Smooth muscle cell (in vitro differentiated cells): ENCODE measurements around the gene PDCD7. TPM values are rescaled to one million over a fixed set of nuclear protein-coding genes. Genes with fewer than 3 reads are reported as not detected.
A peak's percentile ranks its signal among the peaks of the same experiment; 100 is the strongest.

ENCODE experiments used
- DNase-seq: peaks from one replicate; lab custom pipeline; 2025; ENCODE audit not compliant: unreplicated experiment; lab: John Stamatoyannopoulos, UW
- H2AFZ ChIP-seq: fragments of 200-600 bp; sonication (generic); 2 replicates; pipeline ENCODE4 v1.6.0; 2016; ENCODE audit warnings: antibody characterized with exemption, low read depth, mild to moderate bottlenecking
- H3F3A ChIP-seq: fragments of 200-600 bp; sonication (generic); 2 replicates; pipeline ENCODE4 v1.6.0; 2017; ENCODE audit warnings: antibody characterized with exemption, low read depth
- H3K27ac ChIP-seq: fragments of 200-600 bp; sonication (generic); 2 replicates; pipeline ENCODE4 v1.5.1; 2016; ENCODE audit warnings: low read depth, mild to moderate bottlenecking
- H3K27me3 ChIP-seq: fragments of 200-600 bp; sonication (generic); 2 replicates; pipeline ENCODE4 v1.6.1; 2016; ENCODE audit warnings: low read depth, mild to moderate bottlenecking
- H3K36me3 ChIP-seq: fragments of 200-600 bp; sonication (generic); 2 replicates; pipeline ENCODE4 v1.5.1; 2016; ENCODE audit warnings: low read depth
- H3K4me1 ChIP-seq: fragments of 200-600 bp; sonication (generic); 2 replicates; pipeline ENCODE4 v1.5.1; 2016; ENCODE audit warnings: low read depth
- H3K4me2 ChIP-seq: fragments of 200-600 bp; sonication (generic); 2 replicates; pipeline ENCODE4 v1.6.0; 2016; ENCODE audit warnings: mild to moderate bottlenecking
- H3K4me3 ChIP-seq: fragments of 200-600 bp; sonication (generic); 2 replicates; pipeline ENCODE4 v1.5.1; 2016; ENCODE audit warnings: mild to moderate bottlenecking
- H3K79me2 ChIP-seq: fragments of 200-600 bp; sonication (generic); 2 replicates; pipeline ENCODE4 v1.6.0; 2016; ENCODE audit warnings: low read depth, mild to moderate bottlenecking
- H3K9ac ChIP-seq: fragments of 200-600 bp; sonication (generic); 2 replicates; pipeline ENCODE4 v1.6.0; 2016; ENCODE audit warnings: low read depth
- H3K9me3 ChIP-seq: fragments of 200-600 bp; sonication (generic); replicated peaks from 2 replicates; pipeline ENCODE4 v1.5.1; 2016; ENCODE audit warnings: low read depth
- H4K20me1 ChIP-seq: fragments of 200-600 bp; sonication (generic); 2 replicates; pipeline ENCODE4 v1.6.0; 2016; ENCODE audit warnings: low read depth
- WGBS: methylation state at CpG from one replicate; pipeline ENCODE4 v1.1.7; 2016; ENCODE audit warnings: low lambda C conversion rate; 5-methylcytosine and 5-hydroxymethylcytosine counted together
- polyA plus RNA-seq: library from polyadenylated mRNA; unstranded; fragments of >200 nt; fragmentation: Nextera tagmentation; extraction: Ambion mirVana; gene quantifications from 2 replicates; pipeline ENCODE4 v1.2.1, GENCODE V29; 2016
- total RNA-seq: library from RNA; depleted of rRNA; stranded (reverse); fragments of >200 nt; gene quantifications from 2 replicates; pipeline ENCODE4 v1.2.3, GENCODE V29; 2014
- TF ChIP-seq, protein P1 (sequence below): fragments of 200-600 bp; sonication (generic); IDR thresholded peaks from 2 replicates; pipeline ENCODE4 v1.5.1; 2017; ENCODE audit warnings: borderline replicate concordance, mild to moderate bottlenecking, antibody characterized with exemption; ENCODE audit not compliant: insufficient read depth, poor library complexity, severe bottlenecking

The PDCD7 gene
- total and polyA plus RNA-seq, 2 experiments from 2014 or later: 11.6 to 14.3 TPM

DNA sequence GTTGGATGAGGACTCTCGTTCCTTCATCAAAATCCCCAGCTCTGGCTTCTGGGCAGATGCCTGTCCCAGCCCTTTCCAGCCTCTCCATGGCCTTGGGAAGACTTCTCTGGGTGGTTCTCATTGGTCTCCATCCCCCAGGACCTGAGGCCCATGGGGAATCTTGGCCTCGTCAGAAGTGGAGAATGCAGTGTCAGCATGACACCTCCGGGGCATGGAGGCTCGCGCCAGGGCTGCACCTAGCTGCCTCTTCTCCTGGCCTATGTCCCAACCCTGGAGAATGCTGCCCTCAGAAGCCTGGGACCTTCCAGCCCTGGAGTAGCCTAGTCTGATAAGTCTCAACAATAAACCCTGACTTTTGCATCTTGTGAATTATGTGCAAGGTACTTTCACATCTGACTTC, 54.0 kb downstream of the PDCD7 start:
- Histone ChIP-seq H3K9ac (no peak overlapping the region), H4K20me1 (no peaks in the 10 kb centered on the region), H3K79me2 (no peaks in the 10 kb centered on the region), H3K9me3 (no peaks in the 10 kb centered on the region), H3K4me1 (peaks cover 28% of the 10 kb centered on the region), H3F3A (no peaks in the 10 kb centered on the region), H3K36me3 (no peaks in the 10 kb centered on the region), H3K27ac (no peak overlapping the region), H3K4me2 (no peak overlapping the region), H2AFZ (no peak overlapping the region), H3K4me3 (no peak overlapping the region), H3K27me3 (no peaks in the 10 kb centered on the region)
- TF ChIP-seq, protein P1, sequence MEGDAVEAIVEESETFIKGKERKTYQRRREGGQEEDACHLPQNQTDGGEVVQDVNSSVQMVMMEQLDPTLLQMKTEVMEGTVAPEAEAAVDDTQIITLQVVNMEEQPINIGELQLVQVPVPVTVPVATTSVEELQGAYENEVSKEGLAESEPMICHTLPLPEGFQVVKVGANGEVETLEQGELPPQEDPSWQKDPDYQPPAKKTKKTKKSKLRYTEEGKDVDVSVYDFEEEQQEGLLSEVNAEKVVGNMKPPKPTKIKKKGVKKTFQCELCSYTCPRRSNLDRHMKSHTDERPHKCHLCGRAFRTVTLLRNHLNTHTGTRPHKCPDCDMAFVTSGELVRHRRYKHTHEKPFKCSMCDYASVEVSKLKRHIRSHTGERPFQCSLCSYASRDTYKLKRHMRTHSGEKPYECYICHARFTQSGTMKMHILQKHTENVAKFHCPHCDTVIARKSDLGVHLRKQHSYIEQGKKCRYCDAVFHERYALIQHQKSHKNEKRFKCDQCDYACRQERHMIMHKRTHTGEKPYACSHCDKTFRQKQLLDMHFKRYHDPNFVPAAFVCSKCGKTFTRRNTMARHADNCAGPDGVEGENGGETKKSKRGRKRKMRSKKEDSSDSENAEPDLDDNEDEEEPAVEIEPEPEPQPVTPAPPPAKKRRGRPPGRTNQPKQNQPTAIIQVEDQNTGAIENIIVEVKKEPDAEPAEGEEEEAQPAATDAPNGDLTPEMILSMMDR: no peak
- DNase-seq: no peak
- 86% methylated on average over 5 of the region's 5 CpGs for WGBS

DNA sequence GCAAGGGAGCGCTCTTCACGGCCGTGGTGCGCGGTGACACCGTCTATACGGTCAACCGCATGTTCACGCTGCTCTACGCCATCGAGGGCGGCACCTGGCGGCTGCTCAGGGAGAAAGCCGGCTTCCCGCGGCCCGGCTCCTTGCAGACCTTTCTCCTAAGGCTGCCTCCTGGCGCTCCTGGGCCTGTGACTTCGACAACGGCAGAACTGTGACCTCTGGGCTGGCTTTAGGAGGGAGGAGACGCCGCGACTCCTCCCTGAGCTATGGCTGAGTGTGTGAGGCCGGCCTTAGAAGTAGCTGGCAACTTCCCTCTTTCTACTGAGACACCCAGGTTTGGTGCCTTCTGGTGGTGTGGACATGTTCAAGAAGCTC, 55.6 kb downstream of the PDCD7 start:
- Histone ChIP-seq H3K9me3 (no peaks in the 10 kb centered on the region), H3K36me3 (no peaks in the 10 kb centered on the region), H3K9ac (no peak overlapping the region), H3F3A (no peaks in the 10 kb centered on the region), H3K27me3 (no peaks in the 10 kb centered on the region), H3K79me2 (no peaks in the 10 kb centered on the region), H3K27ac (no peak overlapping the region), H4K20me1 (no peaks in the 10 kb centered on the region), H3K4me2 (no peak overlapping the region), H3K4me1 (peaks cover 12% of the 10 kb centered on the region), H2AFZ (no peak overlapping the region), H3K4me3 (no peak overlapping the region)
- 23% methylated on average over 24 of the region's 24 CpGs for WGBS
- DNase-seq: no peak
- TF ChIP-seq, protein P1: peak; percentile 40

DNA sequence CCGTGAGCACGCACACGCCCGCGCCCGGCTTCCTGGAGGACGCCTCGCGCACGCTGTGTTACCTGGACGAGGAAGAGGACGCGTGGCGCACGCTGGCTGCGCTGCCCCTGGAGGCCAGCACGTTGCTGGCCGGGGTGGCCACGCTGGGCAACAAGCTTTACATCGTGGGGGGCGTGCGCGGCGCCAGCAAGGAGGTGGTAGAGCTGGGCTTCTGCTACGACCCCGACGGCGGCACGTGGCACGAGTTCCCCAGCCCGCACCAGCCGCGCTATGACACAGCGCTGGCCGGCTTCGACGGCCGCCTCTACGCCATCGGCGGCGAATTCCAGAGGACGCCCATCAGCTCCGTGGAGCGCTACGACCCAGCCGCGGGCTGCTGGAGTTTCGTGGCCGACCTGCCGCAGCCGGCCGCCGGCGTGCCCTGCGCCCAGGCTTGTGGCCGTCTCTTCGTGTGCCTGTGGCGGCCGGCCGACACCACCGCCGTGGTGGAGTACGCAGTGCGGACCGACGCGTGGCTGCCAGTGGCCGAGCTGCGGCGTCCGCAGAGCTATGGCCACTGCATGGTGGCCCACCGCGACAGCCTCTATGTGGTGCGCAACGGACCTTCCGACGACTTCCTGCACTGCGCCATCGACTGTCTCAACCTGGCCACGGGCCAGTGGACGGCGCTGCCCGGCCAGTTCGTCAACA, 56.2 kb downstream of the PDCD7 start:
- H2AFZ ChIP-seq: no peak overlapping the region

More for the DNA sequence above, 56.2 kb downstream of the PDCD7 start:
- H3K27ac ChIP-seq: no peak overlapping the region
- no peak overlapping the region for H3K9ac ChIP-seq
- H3F3A ChIP-seq: no peaks in the 10 kb centered on the region
- no peaks in the 10 kb centered on the region for H4K20me1 ChIP-seq
- TF ChIP-seq, protein P1: no peak
- no peak overlapping the region for H3K4me3 ChIP-seq
- no peaks in the 10 kb centered on the region for H3K36me3 ChIP-seq
- no peak for DNase-seq
- H3K79me2 ChIP-seq: no peaks in the 10 kb centered on the region
- no peaks in the 10 kb centered on the region for H3K9me3 ChIP-seq
- no peaks in the 10 kb centered on the region for H3K27me3 ChIP-seq
- H3K4me2 ChIP-seq: no peak overlapping the region
- WGBS: 85% methylated on average over 67 of the region's 85 CpGs
- peaks cover 7% of the 10 kb centered on the region for H3K4me1 ChIP-seq
